Mucosa of stomach (tissue), 1 donor: ENCODE measurements around the gene TRIM2.

ENCODE experiments used
- H3K27me3 ChIP-seq: one replicate; pipeline ENCODE4 v1.7.0; 2013; ENCODE audit warnings: mild to moderate bottlenecking, low read length; ENCODE audit not compliant: control insufficient read depth, insufficient read depth
- H3K36me3 ChIP-seq: one replicate; pipeline ENCODE4 v1.7.0; 2013; ENCODE audit warnings: low read length; ENCODE audit not compliant: control insufficient read depth, insufficient read depth
- H3K4me1 ChIP-seq: one replicate; pipeline ENCODE4 v1.7.0; 2013; ENCODE audit warnings: mild to moderate bottlenecking, low read length; ENCODE audit not compliant: control insufficient read depth, insufficient read depth
- H3K4me3 ChIP-seq: one replicate; pipeline ENCODE4 v1.7.0; 2013; ENCODE audit warnings: low read length
- H3K9ac ChIP-seq: one replicate; pipeline ENCODE4 v1.7.0; 2013; ENCODE audit warnings: mild to moderate bottlenecking, low read length, moderate library complexity
- H3K9me3 ChIP-seq: one replicate; pipeline ENCODE4 v1.7.0; 2013; ENCODE audit warnings: mild to moderate bottlenecking, low read length, moderate library complexity; ENCODE audit not compliant: control insufficient read depth
- donor health status: Pancreatic carcinoma.

The TRIM2 gene

GRCh38 chr4:153335665-153336064 is 131.4 kb downstream of the TRIM2 start:
- H3K9me3 ChIP-seq, result no peaks in the 10 kb centered on the region
- H3K36me3 ChIP-seq, result no peaks in the 10 kb centered on the region
- H3K9ac ChIP-seq, result no peak overlapping the region

GRCh38 chr4:153337686-153338085 is 133.4 kb downstream of the TRIM2 start:
- no peaks in the 10 kb centered on the region for H3K27me3 ChIP-seq

More at GRCh38 chr4:153335665-153336064, 131.4 kb downstream of the TRIM2 start:
- no peaks in the 10 kb centered on the region for H3K4me1 ChIP-seq
- H3K27me3 ChIP-seq, result no peaks in the 10 kb centered on the region
- no peak overlapping the region for H3K4me3 ChIP-seq

GRCh38 chr4:153341575-153342090 is 137.4 kb downstream of the TRIM2 start:
- Histone ChIP-seq H3K4me1 (peaks cover 24% of the 10 kb centered on the region), H3K9ac (no peak overlapping the region), H3K36me3 (no peaks in the 10 kb centered on the region), H3K9me3 (no peaks in the 10 kb centered on the region), H3K27me3 (no peaks in the 10 kb centered on the region), H3K4me3 (no peak overlapping the region)

More at GRCh38 chr4:153337686-153338085, 133.4 kb downstream of the TRIM2 start:
- Histone ChIP-seq H3K4me1 (peaks cover 13% of the 10 kb centered on the region), H3K9ac (no peak overlapping the region), H3K4me3 (no peak overlapping the region), H3K9me3 (no peaks in the 10 kb centered on the region), H3K36me3 (no peaks in the 10 kb centered on the region)

GRCh38 chr4:153342751-153343552 is 138.7 kb downstream of the TRIM2 start:
- H3K4me1 ChIP-seq, result peaks cover 24% of the 10 kb centered on the region
- no peak overlapping the region for H3K4me3 ChIP-seq
- H3K36me3 ChIP-seq, result no peaks in the 10 kb centered on the region
- no peak overlapping the region for H3K9ac ChIP-seq
- H3K9me3 ChIP-seq, result no peaks in the 10 kb centered on the region
- H3K27me3 ChIP-seq, result no peaks in the 10 kb centered on the region

GRCh38 chr4:153344131-153345011 is 140.1 kb downstream of the TRIM2 start, which contains the start of gene MND1:
TSS of gene MND1 (plus strand) at chr4:153344688. CDS start at chr4:153344738, 50 bp downstream.
- H3K9me3 ChIP-seq, result no peaks in the 10 kb centered on the region
- peaks cover 24% of the 10 kb centered on the region for H3K4me1 ChIP-seq
- no peaks in the 10 kb centered on the region for H3K27me3 ChIP-seq
- H3K4me3 ChIP-seq, result peak within 1 kb of the TSS; percentile 64
- no peaks in the 10 kb centered on the region for H3K36me3 ChIP-seq
- H3K9ac ChIP-seq, result peak within 1 kb of the TSS; percentile 59

DNA sequence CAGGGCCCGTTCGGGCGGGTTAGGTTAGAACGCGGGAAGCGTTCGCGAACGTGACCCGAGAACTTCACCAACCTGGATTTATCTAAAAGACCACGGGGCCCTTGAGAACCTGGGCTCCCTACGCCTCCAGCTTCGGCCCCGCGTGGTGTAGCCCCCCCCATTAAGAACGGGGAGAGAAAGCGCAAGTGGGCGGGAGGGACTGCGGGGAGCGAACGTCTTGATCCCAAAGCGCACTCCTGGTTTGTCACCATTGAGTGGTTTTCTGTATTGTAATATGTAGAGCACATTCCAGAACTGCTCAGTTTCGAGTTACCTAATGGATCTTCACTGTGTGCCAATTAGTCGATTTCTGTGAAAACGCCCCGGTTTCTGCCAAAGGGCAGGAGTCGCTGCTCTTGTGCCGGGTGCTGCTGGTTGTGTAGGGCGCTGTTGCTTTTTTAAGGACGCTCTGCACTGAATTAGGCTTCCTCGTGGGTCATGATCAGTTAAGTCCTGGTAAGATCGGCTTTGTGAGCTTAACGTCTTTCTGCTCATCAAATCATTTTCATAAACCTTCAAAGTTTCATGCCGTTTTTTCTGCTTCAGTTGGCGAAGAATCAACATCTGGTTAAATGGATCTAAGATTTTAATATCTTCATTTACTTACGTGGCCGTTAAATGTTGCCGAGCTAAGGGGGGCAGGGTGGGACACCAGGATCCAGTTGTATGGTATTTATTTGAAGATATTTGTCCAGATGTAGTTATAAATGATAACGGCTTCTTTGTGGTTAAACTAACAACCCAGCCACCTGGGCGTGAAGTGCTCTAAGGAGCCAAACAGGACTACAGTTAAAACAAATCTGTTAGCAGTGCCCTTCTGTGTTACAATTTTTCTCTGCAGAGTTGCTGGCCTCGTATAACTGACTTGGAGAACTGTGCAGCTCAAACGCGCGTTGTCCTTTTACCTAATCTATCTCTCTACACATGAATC is 141.1 kb downstream of the TRIM2 start:
- H3K36me3 ChIP-seq, result no peaks in the 10 kb centered on the region
- peak overlapping the region; percentile 59 for H3K9ac ChIP-seq

DNA sequence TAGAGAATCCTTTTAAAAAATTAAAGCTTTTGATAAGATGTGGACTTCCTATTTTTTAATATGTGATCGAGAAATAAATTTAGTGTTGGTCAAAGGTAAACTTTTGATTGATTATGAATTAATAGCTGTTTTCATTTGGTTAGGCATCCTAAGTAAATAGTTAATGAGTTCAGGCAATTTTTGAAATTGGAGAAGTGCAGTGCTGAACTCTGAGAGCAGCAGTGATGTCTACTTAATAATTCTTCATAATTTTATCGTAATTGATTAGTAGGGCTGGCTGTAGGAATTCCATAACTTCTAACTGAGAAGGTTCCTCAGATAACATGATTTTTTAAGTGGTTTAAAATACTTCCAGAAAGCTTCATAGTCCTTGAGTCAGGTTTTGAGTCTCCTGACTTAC is 141.8 kb downstream of the TRIM2 start:
- no peaks in the 10 kb centered on the region for H3K9me3 ChIP-seq
- no peak overlapping the region for H3K4me3 ChIP-seq
- H3K9ac ChIP-seq, result no peak overlapping the region
- no peaks in the 10 kb centered on the region for H3K36me3 ChIP-seq
- H3K27me3 ChIP-seq, result no peaks in the 10 kb centered on the region
- H3K4me1 ChIP-seq, result peaks cover 24% of the 10 kb centered on the region

More for the DNA sequence above, 141.1 kb downstream of the TRIM2 start:
- Histone ChIP-seq H3K4me1 (peaks cover 24% of the 10 kb centered on the region), H3K27me3 (no peaks in the 10 kb centered on the region), H3K4me3 (peak overlapping the region; percentile 64), H3K9me3 (no peaks in the 10 kb centered on the region)

DNA sequence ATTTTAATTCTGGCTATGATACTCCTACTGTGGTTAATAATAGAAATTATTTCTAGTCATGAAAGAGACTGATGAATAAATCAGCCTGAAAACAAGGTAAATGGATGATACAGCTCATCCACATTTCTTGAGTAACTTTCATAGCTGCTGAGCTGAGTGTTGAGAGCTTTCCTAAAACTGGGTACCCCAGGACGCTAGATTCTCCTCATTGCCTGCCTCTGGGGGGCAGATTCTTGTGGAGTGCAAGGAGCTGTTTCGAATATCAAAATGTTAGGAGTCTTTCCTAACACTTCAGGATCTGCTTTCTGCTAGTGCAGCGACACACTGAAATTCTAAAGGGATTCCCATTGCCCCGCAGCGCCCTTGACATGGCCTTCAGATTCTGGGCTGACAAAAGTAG is 142.3 kb downstream of the TRIM2 start:
- no peaks in the 10 kb centered on the region for H3K27me3 ChIP-seq
- H3K9ac ChIP-seq, result no peak overlapping the region
- H3K9me3 ChIP-seq, result no peaks in the 10 kb centered on the region
- H3K4me1 ChIP-seq, result peaks cover 19% of the 10 kb centered on the region
- H3K36me3 ChIP-seq, result no peaks in the 10 kb centered on the region
- H3K4me3 ChIP-seq, result no peak overlapping the region

DNA sequence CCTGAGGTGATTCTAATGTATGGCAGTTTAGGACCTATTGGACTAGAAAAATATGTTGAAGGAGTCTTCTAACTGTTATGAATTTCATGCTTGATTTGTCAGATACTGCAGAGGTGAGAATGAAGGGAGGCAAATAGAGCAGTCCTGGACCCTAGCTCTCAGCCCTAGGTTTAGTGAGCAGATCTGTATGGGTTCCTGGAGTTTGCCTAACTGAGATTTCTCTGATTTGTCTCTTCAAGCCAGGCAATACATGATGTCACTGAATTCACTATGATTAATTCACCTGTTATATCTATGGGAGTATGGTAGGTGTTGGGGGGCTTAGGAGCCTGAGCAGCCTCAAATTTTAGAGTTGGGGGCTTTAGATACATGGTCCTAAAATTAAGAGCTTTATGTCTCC is 142.9 kb downstream of the TRIM2 start:
- no peak overlapping the region for H3K4me3 ChIP-seq
- H3K36me3 ChIP-seq, result no peaks in the 10 kb centered on the region

DNA sequence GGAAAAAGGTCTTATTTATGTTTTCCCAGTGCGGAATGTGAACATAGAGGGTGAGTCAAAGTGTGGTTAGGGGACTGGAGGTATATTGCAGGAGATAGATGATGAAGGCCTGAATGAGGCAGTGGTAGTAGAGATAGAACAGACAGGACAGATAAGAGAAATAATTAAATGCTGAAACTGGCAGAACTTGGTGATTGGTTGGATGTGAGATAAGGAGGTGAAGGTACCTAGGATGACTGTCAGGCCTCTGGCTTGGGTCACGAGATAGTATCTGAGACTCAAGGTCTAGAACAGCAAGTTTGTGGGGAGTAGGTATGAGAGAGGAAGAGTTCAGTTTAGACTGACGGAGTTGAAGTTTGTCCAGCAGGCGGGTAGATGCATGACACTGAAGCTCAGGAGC is 143.8 kb downstream of the TRIM2 start:
- H3K36me3 ChIP-seq, result no peaks in the 10 kb centered on the region
- no peaks in the 10 kb centered on the region for H3K27me3 ChIP-seq
- no peak overlapping the region for H3K9ac ChIP-seq
- no peaks in the 10 kb centered on the region for H3K9me3 ChIP-seq
- no peak overlapping the region for H3K4me3 ChIP-seq
- H3K4me1 ChIP-seq, result peaks cover 11% of the 10 kb centered on the region

More for the DNA sequence above, 142.9 kb downstream of the TRIM2 start:
- Histone ChIP-seq H3K9ac (no peak overlapping the region), H3K9me3 (no peaks in the 10 kb centered on the region), H3K27me3 (no peaks in the 10 kb centered on the region), H3K4me1 (peaks cover 14% of the 10 kb centered on the region)

GRCh38 chr4:153349206-153349805 is 145.1 kb downstream of the TRIM2 start:
- Histone ChIP-seq H3K9ac (no peak overlapping the region), H3K36me3 (no peaks in the 10 kb centered on the region), H3K4me1 (peaks cover 7% of the 10 kb centered on the region), H3K27me3 (no peaks in the 10 kb centered on the region), H3K4me3 (no peak overlapping the region), H3K9me3 (no peaks in the 10 kb centered on the region)
